ENCODE data around the gene CDH11.

DNA sequence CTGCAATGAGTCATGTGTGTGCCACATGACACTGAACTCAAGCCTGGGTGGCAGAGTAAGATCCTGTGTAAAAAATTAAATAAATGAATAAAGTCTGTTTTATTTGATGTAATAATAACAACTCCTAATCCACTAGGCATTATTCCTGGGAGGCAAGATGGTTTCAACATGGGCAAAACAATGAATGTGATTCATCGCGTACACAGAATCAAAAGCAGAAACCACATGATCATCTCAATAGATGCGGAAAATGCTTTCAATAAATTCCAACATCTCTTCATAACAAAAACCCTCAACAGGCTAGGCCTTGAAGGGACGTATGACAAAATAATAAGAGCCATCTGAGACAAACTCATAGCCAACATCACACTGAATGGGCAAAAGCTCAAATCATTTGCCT lies 195.4 kb downstream of the CDH11 start:
- TF ChIP-seq POLR2AphosphoS5 (IDR thresholded peaks at IDR 0.05) (no peak), POLR2A (IDR thresholded peaks at IDR 0.05; ENCODE audit: low read depth) (no peak)
